HG03159 (cell line): ENCODE data around the gene FAM98C.
"Not testable (repeated sequence)": the region's sequence is repeated elsewhere in the genome, so short reads cannot be mapped to it uniquely, and the experiment has no call there.

Experiments used
- ATAC-seq: cut with Tn5 transposase; IDR thresholded peaks from one replicate; pipeline ENCODE4 v1.9.1; 2021; ENCODE audit warnings: mild to moderate bottlenecking, moderate library complexity; ENCODE audit not compliant: unreplicated experiment

The FAM98C gene

GRCh38 chr19:38395381-38396114 lies 7.3 kb upstream of the FAM98C start:
- no peak for ATAC-seq

GRCh38 chr19:38399081-38399480 lies 3.8 kb upstream of the FAM98C start:
- ATAC-seq = no peak

- ATAC-seq = no peak
Observed at GRCh38 chr19:38399537-38399936, 3.4 kb upstream of the FAM98C start.

- no peak for ATAC-seq
Observed at GRCh38 chr19:38400361-38400760, 2.5 kb upstream of the FAM98C start.

- no peak for ATAC-seq
Observed at GRCh38 chr19:38401148-38401547, 1.7 kb upstream of the FAM98C start.

- no peak for ATAC-seq
Observed at GRCh38 chr19:38402623-38402966, 298 bp upstream of the FAM98C start.

GRCh38 chr19:38404858-38405257 lies 2.0 kb downstream of the FAM98C start:
- ATAC-seq = no peak

- no peak for ATAC-seq
Observed at GRCh38 chr19:38405276-38405675, 2.4 kb downstream of the FAM98C start.

GRCh38 chr19:38409631-38410133 lies 6.8 kb downstream of the FAM98C start:
- no peak for ATAC-seq

- ATAC-seq = not testable (repeated sequence)
Observed at GRCh38 chr19:38410407-38410806, 7.5 kb downstream of the FAM98C start.

GRCh38 chr19:38411041-38411712 lies 8.3 kb downstream of the FAM98C start:
- ATAC-seq = no peak

GRCh38 chr19:38411898-38412297 lies 9.0 kb downstream of the FAM98C start:
- not testable (repeated sequence) for ATAC-seq

- ATAC-seq = no peak
Observed at GRCh38 chr19:38412491-38412890, 9.6 kb downstream of the FAM98C start.

- ATAC-seq = no peak
Observed at GRCh38 chr19:38412961-38413360, 10.1 kb downstream of the FAM98C start.

- ATAC-seq = no peak
Observed at GRCh38 chr19:38413416-38413815, 10.5 kb downstream of the FAM98C start.

GRCh38 chr19:38417146-38417543 lies 14.3 kb downstream of the FAM98C start:
- no peak for ATAC-seq

- ATAC-seq = no peak
Observed at GRCh38 chr19:38417544-38418506, 14.9 kb downstream of the FAM98C start.

- no peak for ATAC-seq
Observed at GRCh38 chr19:38420935-38421334, 18.0 kb downstream of the FAM98C start.

- no peak for ATAC-seq
Observed at GRCh38 chr19:38421856-38422255, 19.0 kb downstream of the FAM98C start.

GRCh38 chr19:38422438-38422837 lies 19.5 kb downstream of the FAM98C start:
- no peak for ATAC-seq

- ATAC-seq = no peak
Observed at GRCh38 chr19:38424272-38424671, 21.4 kb downstream of the FAM98C start.
